Ishikawa (cell line): ENCODE data around the gene GBX2.

Source experiments
- CEBPB ChIP-seq: IDR thresholded peaks from 2 replicates; pipeline ENCODE4 v1.6.1; 2012
- EP300 ChIP-seq: IDR thresholded peaks from 2 replicates; pipeline ENCODE4 v1.6.1; 2012; ENCODE audit warnings: borderline replicate concordance
- TAF1 ChIP-seq: IDR thresholded peaks from 2 replicates; pipeline ENCODE4 v1.6.1; 2012; ENCODE audit warnings: low read depth, mild to moderate bottlenecking
- YY1 ChIP-seq: IDR thresholded peaks from 2 replicates; pipeline ENCODE4 v1.6.1; 2012; ENCODE audit warnings: low read depth

- TF ChIP-seq TAF1, result no peak
- peak; percentile 38; the same call in 1 of the 2 replicates for TF ChIP-seq EP300
- no peak for TF ChIP-seq YY1
- TF ChIP-seq CEBPB, result no peak
Measured at GRCh38 chr2:236180076-236180816, 12.1 kb upstream of the GBX2 start.
